ENCODE data around the gene CSTA. TPM values are rescaled to one million over a fixed set of nuclear protein-coding genes. Genes with fewer than 3 reads are reported as not detected.

The CSTA gene
- total and polyA plus RNA-seq, 4 donors, result 3.6 to 11.4 (median 7.5) TPM

DNA sequence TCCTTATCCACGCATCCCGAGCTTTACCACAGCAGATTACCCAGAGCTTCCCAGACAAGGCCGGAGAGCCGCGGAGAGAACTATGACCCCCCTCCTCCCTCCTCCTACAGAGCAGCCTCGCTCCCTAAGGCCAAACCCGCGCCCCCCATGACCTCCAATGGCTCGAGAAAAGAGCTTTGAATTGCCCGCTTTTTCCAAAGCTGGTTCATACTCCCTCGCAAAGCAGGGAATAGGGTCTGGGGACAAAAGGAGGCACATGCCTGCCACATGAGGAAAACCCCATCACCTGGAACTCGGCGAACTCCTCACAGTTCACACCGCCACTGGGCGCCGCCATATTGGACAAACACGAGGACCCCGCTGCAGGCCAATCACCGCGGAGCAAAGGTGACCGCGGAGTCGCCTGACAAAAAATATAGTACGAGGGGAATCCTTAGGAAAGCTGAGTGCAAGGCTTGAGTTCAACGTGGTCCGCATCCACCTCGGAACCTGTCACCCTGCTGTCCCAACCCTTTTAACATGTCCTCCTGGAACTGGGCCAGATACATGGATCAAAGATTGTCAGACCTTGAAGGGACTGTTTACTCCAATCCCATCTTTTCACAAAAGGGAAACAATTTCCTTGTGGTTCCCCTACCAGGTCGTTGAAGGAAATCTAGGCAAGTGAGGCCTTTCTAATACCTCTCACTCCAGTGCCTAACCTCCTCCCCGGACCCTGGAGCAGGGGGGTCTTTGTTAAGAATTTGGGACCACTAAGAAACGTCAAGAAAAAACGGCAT is 58.0 kb downstream of the CSTA start, which contains the start of gene MIX23:
Gene MIX23, minus strand, starts transcription at position 344 of the 779 bp plus-strand sequence. Its CDS starts 7 bp downstream, at position 337.
- Histone ChIP-seq H3K4me3 (ENCODE audit: low read length in 2 of 2) (peak within 1 kb of the TSS; percentile 60 to 91), H3K36me3 (ENCODE audit: control insufficient read depth in 1 of 2, insufficient read depth in 2 of 2, low read length in 1 of 2) (peaks cover 0 to 3% of the 10 kb centered on the region in 2 donors), H3K9me3 (ENCODE audit: control insufficient read depth, low read length) (no peaks in the 10 kb centered on the region), H3K4me1 (ENCODE audit: control insufficient read depth in 1 of 2, insufficient read depth in 2 of 2, low read length in 2 of 2) (peaks cover 0 to 4% of the 10 kb centered on the region in 2 donors), H3K27me3 (ENCODE audit: control insufficient read depth in 1 of 2, insufficient read depth in 2 of 2, low read length in 1 of 2) (no peaks in the 10 kb centered on the region), H3K27ac (ENCODE audit: low read depth in 1 of 2, low read length in 2 of 2) (peak within 1 kb of the TSS; percentile 50 to 76)
- intact Hi-C loops (cut with DNase I), result loop anchor here in 1 of 2 donors (10.0 kb wide), 1 partner anchor 838 kb away; the partner anchor contains the start of gene POLQ
- peak; percentile 94 for ATAC-seq (ENCODE audit: low FRiP score)
- DNase-seq, result peak; percentile 90 to 93
- 0 to 1% methylated on average over 31 of the region's 31 CpGs for WGBS, 2 donors

DNA sequence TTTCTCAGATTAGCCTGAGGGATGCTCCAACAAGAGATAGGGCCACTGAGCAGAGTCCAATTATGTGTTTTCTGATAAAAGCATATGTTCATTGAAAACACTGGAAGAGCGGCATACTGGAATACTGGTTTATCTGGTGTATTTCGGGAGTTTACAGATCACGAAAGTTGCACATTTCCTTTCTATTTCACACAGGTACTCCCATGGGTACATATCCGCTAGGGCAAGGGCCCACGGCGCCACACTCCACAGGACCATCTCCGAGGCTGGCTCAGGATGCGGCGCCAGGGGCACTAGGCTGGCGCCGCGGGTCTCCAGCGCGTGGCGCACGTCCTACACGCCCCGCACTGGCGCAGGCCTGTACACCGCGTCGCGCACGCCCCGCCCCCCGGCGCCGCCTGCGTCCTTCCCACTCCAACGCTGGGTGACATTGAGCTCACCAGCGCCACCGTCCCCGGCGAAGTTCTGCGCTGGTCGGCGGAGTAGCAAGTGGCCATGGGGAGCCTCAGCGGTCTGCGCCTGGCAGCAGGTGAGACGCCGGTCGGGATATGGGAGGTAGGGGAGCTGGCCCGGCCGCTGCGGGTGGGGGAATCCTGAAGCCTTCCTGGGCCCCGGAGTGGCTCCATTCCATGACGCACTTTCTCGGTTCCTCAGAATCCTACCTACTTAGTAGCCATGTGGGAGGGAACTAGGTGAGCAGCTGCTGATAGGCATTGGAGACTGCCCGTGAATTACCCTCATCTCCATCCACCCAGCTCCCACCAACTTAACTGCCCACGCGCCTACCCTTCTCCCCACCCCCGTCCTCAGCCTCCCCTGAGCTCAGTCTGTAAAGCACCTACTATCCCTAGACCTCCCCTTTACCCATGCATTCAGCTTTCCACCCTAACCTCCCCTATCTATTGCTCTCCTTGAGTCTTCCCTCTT is 59.0 kb downstream of the CSTA start, which contains the start of gene FAM162A:
Gene FAM162A, plus strand, starts transcription at position 412 of the 927 bp plus-strand sequence. Its CDS starts 84 bp downstream, at position 496.
- Histone ChIP-seq H3K4me3 (ENCODE audit: low read length in 2 of 2) (peak within 1 kb of the TSS; percentile 60 to 91), H3K4me1 (ENCODE audit: control insufficient read depth in 1 of 2, insufficient read depth in 2 of 2, low read length in 2 of 2) (peaks cover 0 to 4% of the 10 kb centered on the region in 2 donors), H3K27me3 (ENCODE audit: control insufficient read depth in 1 of 2, insufficient read depth in 2 of 2, low read length in 1 of 2) (no peaks in the 10 kb centered on the region), H3K36me3 (ENCODE audit: control insufficient read depth in 1 of 2, insufficient read depth in 2 of 2, low read length in 1 of 2) (peaks cover 0 to 3% of the 10 kb centered on the region in 2 donors), H3K9me3 (ENCODE audit: control insufficient read depth, low read length) (no peaks in the 10 kb centered on the region), H3K27ac (ENCODE audit: low read depth in 1 of 2, low read length in 2 of 2) (peak within 1 kb of the TSS; percentile 50 to 76)
- intact Hi-C loops (cut with DNase I), result loop anchor here in 1 of 2 donors (10.0 kb wide), 1 partner anchor 839 kb away; the partner anchor contains the start of gene POLQ
- DNase-seq (peak; percentile 96 to 98), ATAC-seq (ENCODE audit: low FRiP score) (peak; percentile 99)
- 0 to 1% methylated on average over 46 to 52 of the region's 52 CpGs for WGBS, 2 donors

DNA sequence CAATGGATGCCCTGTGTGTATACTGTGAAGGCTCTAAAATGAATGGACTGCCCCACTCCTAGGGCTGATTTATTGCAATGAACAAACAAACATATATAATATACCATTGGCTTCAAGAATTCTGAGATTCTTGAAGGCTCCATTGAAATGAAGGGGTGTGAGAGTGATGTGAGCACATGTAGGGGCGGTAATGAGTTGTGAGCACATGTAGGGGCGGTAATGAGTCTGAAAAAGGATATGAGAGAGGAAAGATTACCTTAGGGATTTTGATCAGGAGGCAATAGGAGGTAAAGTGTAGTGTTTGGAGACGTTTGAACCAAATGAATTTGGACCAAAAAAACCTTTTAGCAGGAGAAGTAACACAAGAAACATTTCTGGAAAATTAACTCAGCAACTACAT is 62.7 kb downstream of the CSTA start:
- no peak for DNase-seq
- WGBS, 2 donors, result 79 to 85% methylated on average over 3 of the region's 3 CpGs
- no peak overlapping the region for H3K27ac ChIP-seq (ENCODE audit: low read depth in 1 of 2, low read length in 2 of 2)
- no peaks in the 10 kb centered on the region for H3K27me3 ChIP-seq (ENCODE audit: control insufficient read depth in 1 of 2, insufficient read depth in 2 of 2, low read length in 1 of 2)
- ATAC-seq (ENCODE audit: low FRiP score), result no peak
- intact Hi-C loops (cut with DNase I), result loop anchor here in 1 of 2 donors (10.0 kb wide), 1 partner anchor 843 kb away; the partner anchor contains the start of gene POLQ
- peaks cover 0 to 3% of the 10 kb centered on the region in 2 donors for H3K36me3 ChIP-seq (ENCODE audit: control insufficient read depth in 1 of 2, insufficient read depth in 2 of 2, low read length in 1 of 2)
- H3K4me1 ChIP-seq (ENCODE audit: control insufficient read depth in 1 of 2, insufficient read depth in 2 of 2, low read length in 2 of 2), result no peaks in the 10 kb centered on the region
- H3K9me3 ChIP-seq (ENCODE audit: control insufficient read depth, low read length), result no peaks in the 10 kb centered on the region
- no peak overlapping the region for H3K4me3 ChIP-seq (ENCODE audit: low read length in 2 of 2)

DNA sequence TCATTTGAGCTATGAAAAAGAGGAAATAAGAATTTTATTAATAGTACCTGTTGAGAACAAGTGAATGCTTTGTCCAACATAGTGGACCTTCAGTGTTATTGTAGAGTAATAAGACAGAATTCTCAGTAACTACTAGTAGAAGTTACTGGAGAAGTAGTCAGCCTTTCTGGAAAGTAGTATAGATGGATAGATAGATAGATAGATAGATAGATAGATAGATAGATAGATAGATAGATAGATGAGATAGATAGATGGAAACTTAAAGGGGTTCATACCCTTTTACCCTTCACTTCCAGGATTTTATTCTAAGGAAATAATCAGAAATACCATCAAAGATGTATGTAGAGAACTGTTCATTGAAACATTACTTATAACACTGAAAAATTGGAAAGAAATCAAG is 64.1 kb downstream of the CSTA start:
- intact Hi-C loops (cut with DNase I), result loop anchor here in 1 of 2 donors (10.0 kb wide), 1 partner anchor 844 kb away; the partner anchor contains the start of gene POLQ
- Histone ChIP-seq H3K4me1 (ENCODE audit: control insufficient read depth in 1 of 2, insufficient read depth in 2 of 2, low read length in 2 of 2) (no peaks in the 10 kb centered on the region), H3K27ac (ENCODE audit: low read depth in 1 of 2, low read length in 2 of 2) (no peak overlapping the region)

DNA sequence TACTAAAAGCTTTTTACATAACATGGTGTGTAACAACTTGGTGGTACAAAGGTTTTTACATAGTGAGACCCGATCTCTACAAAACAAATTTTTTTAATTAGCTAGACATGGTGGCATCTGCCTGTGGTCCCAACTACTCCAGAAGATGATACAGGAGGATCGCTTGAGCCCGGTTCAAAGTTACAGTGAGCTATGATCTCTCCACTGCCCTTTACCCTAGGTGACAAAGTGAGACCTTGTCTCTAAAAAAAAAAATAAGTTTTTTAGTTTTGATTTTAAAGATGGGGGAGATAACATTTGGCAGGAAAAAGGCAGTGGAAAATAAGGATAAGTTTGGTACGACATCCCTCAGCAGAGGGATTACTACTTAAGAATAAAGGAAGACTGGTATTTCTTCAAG is 64.8 kb downstream of the CSTA start:
- WGBS, 2 donors, result 87 to 93% methylated on average over 4 of the region's 4 CpGs
- no peaks in the 10 kb centered on the region for H3K27me3 ChIP-seq (ENCODE audit: control insufficient read depth in 1 of 2, insufficient read depth in 2 of 2, low read length in 1 of 2)
- no peak for DNase-seq
- no peak overlapping the region for H3K4me3 ChIP-seq (ENCODE audit: low read length in 2 of 2)
- intact Hi-C loops (cut with DNase I), result loop anchor here in 1 of 2 donors (10.0 kb wide), 1 partner anchor 845 kb away; the partner anchor contains the start of gene POLQ
- peaks cover 0 to 3% of the 10 kb centered on the region in 2 donors for H3K36me3 ChIP-seq (ENCODE audit: control insufficient read depth in 1 of 2, insufficient read depth in 2 of 2, low read length in 1 of 2)
- no peaks in the 10 kb centered on the region for H3K4me1 ChIP-seq (ENCODE audit: control insufficient read depth in 1 of 2, insufficient read depth in 2 of 2, low read length in 2 of 2)
- no peak for ATAC-seq (ENCODE audit: low FRiP score)
- H3K27ac ChIP-seq (ENCODE audit: low read depth in 1 of 2, low read length in 2 of 2), result no peak overlapping the region
- H3K9me3 ChIP-seq (ENCODE audit: control insufficient read depth, low read length), result no peaks in the 10 kb centered on the region

More for the DNA sequence above, 64.1 kb downstream of the CSTA start:
- ATAC-seq (ENCODE audit: low FRiP score) (no peak), DNase-seq (no peak)
- no peaks in the 10 kb centered on the region for H3K9me3 ChIP-seq (ENCODE audit: control insufficient read depth, low read length)
- H3K27me3 ChIP-seq (ENCODE audit: control insufficient read depth in 1 of 2, insufficient read depth in 2 of 2, low read length in 1 of 2), result no peaks in the 10 kb centered on the region
- H3K4me3 ChIP-seq (ENCODE audit: low read length in 2 of 2), result no peak overlapping the region
- H3K36me3 ChIP-seq (ENCODE audit: control insufficient read depth in 1 of 2, insufficient read depth in 2 of 2, low read length in 1 of 2), result peaks cover 0 to 3% of the 10 kb centered on the region in 2 donors

DNA sequence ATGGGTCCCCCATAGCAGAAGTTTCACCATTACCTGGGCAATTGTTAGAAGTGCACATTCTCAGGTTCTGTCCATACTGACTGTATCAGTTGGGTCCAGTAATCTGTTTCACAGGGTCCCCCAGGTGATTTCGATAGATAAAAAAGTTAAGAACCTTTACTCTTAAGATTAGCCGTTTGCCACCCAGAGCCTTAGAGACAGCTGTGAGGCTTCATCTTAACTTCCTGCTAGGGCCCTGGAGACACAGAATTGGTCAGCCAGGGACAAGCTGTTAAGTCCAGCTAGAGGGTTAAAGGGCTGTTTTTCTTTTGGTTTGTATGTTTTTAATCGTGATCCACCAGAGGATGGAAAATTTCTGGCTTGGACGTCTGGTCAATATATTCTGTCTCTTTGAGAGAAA is 65.6 kb downstream of the CSTA start:
- intact Hi-C loops (cut with DNase I), result no loop called here
- Histone ChIP-seq H3K4me1 (ENCODE audit: control insufficient read depth in 1 of 2, insufficient read depth in 2 of 2, low read length in 2 of 2) (no peaks in the 10 kb centered on the region), H3K9me3 (ENCODE audit: control insufficient read depth, low read length) (no peaks in the 10 kb centered on the region), H3K36me3 (ENCODE audit: control insufficient read depth in 1 of 2, insufficient read depth in 2 of 2, low read length in 1 of 2) (peaks cover 0 to 3% of the 10 kb centered on the region in 2 donors), H3K27me3 (ENCODE audit: control insufficient read depth in 1 of 2, insufficient read depth in 2 of 2, low read length in 1 of 2) (no peaks in the 10 kb centered on the region), H3K27ac (ENCODE audit: low read depth in 1 of 2, low read length in 2 of 2) (no peak overlapping the region), H3K4me3 (ENCODE audit: low read length in 2 of 2) (no peak overlapping the region)
- 63 to 64% methylated on average over 4 of the region's 4 CpGs for WGBS, 2 donors
- DNase-seq (no peak), ATAC-seq (ENCODE audit: low FRiP score) (no peak)

Other genes starting within 250 kb of the CSTA start
- not detected for gene CASR, start 141.6 kb upstream of the CSTA start, total RNA-seq
- not detected for gene CASR, start 141.6 kb upstream of the CSTA start, polyA plus RNA-seq
- gene MIX23, start 58.0 kb downstream of the CSTA start, total RNA-seq, result 10 to 100 TPM; 10.6 to 18.6 TPM
- gene MIX23, start 58.0 kb downstream of the CSTA start, polyA plus RNA-seq, result 10 to 100 TPM; 13.2 to 17.3 TPM
- gene FAM162A, start 58.9 kb downstream of the CSTA start, total RNA-seq, result 10 to 100 TPM; 23.7 to 35.2 TPM
- 10 to 100 TPM; 53.3 to 57.7 TPM for gene FAM162A, start 58.9 kb downstream of the CSTA start, polyA plus RNA-seq
- gene WDR5B, start 90.8 kb downstream of the CSTA start, total RNA-seq, result 1 to 10 TPM; 4.2 to 4.3 TPM
- gene WDR5B, start 90.8 kb downstream of the CSTA start, polyA plus RNA-seq, result 1 to 10 TPM; 1.6 to 4.1 TPM
- gene KPNA1, start 189.7 kb downstream of the CSTA start, total RNA-seq, result 10 to 100 TPM; 71.8 to 74.1 TPM
- gene KPNA1, start 189.7 kb downstream of the CSTA start, polyA plus RNA-seq, result 10 to 100 TPM; 11.6 to 14.9 TPM
- gene PARP9, start 239.1 kb downstream of the CSTA start, total RNA-seq, result 10 to 100 TPM; 30.4 to 41.9 TPM
- 10 to 100 TPM; 13.5 to 20.5 TPM for gene PARP9, start 239.1 kb downstream of the CSTA start, polyA plus RNA-seq
- gene DTX3L, start 239.1 kb downstream of the CSTA start, total RNA-seq, result 10 to 100 TPM; 26.6 to 33.3 TPM
- 1 to 10 TPM; 5.5 to 6.0 TPM for gene DTX3L, start 239.1 kb downstream of the CSTA start, polyA plus RNA-seq